GM21717 (cell line): ENCODE measurements around the gene MAGEA2B.
"Not testable (repeated sequence)": the region's sequence is repeated elsewhere in the genome, so short reads cannot be mapped to it uniquely, and the experiment has no call there.

Experiments used
- ATAC-seq: cut with Tn5 transposase; IDR thresholded peaks from one replicate; pipeline ENCODE4 v1.9.1; 2021; ENCODE audit warnings: mild to moderate bottlenecking, moderate library complexity; ENCODE audit not compliant: unreplicated experiment

MAGEA2B gene, protein sequence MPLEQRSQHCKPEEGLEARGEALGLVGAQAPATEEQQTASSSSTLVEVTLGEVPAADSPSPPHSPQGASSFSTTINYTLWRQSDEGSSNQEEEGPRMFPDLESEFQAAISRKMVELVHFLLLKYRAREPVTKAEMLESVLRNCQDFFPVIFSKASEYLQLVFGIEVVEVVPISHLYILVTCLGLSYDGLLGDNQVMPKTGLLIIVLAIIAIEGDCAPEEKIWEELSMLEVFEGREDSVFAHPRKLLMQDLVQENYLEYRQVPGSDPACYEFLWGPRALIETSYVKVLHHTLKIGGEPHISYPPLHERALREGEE

DNA sequence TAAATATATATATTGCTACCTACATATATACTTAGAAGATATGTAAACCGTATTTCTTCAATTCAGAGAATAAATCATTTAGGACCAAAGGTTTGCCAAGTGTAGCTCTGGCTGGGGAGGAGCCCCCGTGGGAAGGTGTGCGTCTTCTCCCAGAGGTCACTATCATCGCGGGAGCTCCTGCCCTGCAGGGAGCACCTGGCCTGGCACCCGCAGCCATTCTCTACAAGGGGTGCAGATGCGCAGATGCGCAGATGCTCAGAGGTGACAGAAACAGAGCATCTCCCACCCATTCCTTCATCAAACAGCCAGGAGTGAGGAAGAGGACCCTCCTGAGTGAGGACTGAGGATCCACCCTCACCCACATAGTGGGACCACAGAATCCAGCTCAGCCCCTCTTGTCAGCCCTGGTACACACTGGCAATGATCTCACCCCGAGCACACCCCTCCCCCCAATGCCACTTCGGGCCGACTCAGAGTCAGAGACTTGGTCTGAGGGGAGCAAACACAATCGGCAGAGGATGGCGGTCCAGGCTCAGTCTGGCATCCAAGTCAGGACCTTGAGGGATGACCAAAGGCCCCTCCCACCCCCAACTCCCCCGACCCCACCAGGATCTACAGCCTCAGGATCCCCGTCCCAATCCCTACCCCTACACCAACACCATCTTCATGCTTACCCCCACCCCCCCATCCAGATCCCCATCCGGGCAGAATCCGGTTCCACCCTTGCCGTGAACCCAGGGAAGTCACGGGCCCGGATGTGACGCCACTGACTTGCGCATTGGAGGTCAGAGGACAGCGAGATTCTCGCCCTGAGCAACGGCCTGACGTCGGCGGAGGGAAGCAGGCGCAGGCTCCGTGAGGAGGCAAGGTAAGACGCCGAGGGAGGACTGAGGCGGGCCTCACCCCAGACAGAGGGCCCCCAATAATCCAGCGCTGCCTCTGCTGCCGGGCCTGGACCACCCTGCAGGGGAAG, at the start of gene MAGEA2B:
Gene MAGEA2B, plus strand, starts transcription at position 814 of the 973 bp plus-strand sequence. CDS start 2,479 bp downstream, outside the sequence.
- ATAC-seq, result not testable (repeated sequence)

DNA sequence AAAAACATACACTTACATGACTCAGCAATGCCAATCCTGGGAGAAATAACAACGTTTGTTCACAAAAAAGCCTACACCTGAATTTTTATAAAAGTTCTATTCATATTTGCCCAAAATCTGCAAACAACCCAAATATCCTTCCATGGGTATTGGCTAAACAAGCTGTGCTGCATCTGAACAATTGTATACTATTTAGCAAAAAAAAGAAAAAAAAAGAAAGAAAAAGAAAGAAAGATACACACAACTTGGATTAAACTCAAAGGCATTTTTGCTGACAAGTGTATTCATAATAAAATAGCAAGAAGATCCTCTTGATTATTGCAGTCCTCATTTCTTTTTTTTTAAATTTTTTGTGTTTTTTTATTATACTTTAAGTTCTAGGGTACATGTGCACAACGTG, 40.3 kb upstream of the MAGEA2B start:
- no peak for ATAC-seq

DNA sequence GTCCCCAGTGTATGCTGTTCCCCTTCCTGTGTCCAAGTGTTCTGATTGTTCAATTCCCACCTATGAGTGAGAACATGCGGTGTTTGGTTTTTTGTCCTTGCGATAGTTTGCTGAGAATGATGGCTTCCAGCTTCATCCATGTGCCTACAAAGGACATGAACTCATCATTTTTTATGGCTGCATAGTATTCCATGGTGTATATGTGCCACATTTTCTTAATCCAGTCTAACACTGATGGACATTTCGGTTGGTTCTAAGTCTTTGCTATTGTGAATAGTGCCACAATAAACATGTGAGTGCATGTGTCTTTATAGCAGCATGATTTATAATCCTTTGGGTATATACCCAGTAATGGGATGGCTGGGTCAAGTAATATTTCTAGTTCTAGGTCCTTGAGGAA, 39.8 kb upstream of the MAGEA2B start:
- ATAC-seq, result not testable (repeated sequence)

DNA sequence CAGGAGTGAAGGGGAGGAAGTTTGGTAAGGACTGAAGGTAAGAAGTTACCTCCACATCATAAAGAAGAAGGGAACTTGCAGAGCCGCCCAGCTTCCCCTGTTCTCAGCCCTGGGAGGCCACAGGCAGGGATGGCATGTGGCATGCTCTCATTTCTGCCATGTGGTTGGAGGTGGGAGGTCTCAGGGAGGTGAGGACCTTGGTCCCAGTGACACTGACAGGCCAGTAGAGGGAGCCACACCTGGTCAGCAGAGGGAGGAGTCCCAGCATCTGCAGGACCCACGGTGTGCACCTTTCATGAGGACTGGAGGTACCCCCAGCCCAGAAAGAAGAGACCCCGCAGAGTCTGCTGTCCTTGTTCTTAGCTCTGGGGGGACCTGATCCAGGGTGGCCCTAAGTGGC, 33.4 kb upstream of the MAGEA2B start:
- peak; percentile 85 for ATAC-seq

DNA sequence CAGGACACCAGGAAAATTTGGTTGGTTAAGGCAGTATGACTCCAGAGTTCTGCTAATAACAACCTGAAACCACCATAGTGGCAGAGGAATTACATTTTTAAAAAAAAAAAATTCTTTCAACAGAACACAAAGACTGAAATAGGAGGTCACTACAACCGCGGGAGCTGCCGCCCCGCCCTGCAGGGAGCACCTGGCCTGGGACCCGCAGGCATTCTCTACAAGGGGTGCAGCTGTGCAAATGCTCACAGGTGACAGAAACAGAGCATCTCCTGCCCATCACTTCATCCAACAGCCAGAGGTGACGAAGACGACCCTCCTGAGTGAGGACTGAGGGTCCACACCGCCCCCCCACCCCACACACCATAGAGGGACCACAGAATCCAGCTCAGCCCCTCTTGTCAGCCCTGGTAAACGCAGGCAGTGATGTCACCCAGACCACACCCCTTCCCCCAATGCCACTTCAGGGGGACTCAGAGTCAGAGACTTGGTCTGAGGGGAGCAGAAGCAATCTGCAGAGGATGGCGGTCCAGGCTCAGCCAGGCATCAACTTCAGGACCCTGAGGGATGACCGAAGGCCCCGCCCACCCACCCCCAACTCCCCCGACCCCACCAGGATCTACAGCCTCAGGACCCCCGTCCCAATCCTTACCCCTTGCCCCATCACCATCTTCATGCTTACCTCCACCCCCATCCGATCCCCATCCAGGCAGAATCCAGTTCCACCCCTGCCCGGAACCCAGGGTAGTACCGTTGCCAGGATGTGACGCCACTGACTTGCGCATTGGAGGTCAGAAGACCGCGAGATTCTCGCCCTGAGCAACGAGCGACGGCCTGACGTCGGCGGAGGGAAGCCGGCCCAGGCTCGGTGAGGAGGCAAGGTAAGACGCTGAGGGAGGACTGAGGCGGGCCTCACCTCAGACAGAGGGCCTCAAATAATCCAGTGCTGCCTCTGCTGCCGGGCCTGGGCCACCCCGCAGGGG, 16.2 kb upstream of the MAGEA2B start, which contains the start of gene MAGEA3:
Gene MAGEA3, plus strand, starts transcription at position 843 of the 980 bp plus-strand sequence. CDS start 2,039 bp downstream, outside the sequence.
- ATAC-seq, result not testable (repeated sequence)

DNA sequence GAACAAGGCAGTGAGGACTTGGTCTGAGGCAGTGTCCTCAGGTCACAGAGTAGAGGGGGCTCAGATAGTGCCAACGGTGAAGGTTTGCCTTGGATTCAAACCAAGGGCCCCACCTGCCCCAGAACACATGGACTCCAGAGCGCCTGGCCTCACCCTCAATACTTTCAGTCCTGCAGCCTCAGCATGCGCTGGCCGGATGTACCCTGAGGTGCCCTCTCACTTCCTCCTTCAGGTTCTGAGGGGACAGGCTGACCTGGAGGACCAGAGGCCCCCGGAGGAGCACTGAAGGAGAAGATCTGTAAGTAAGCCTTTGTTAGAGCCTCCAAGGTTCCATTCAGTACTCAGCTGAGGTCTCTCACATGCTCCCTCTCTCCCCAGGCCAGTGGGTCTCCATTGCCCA, 14.0 kb upstream of the MAGEA2B start:
- ATAC-seq, result not testable (repeated sequence)

DNA sequence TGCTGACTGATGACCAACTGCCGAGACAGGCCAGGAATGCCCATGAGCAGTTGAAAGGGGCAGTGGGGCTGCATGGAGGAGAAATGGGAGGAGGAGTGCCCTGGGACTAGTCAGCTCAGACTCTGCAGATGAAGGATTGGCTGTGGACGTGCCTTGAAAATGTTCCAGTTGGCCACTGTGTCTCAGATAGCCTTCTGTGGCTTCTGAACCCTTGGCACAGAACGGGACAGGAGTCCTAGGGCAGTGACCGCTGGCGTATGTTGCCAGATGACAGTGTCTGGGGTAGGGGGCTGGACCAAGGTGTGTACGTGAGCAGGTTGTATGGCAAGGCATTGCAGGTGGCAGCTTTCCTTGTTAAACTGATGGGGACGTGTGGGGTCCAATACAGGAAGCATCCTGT, 7.9 kb upstream of the MAGEA2B start:
- ATAC-seq, result not testable (repeated sequence)

DNA sequence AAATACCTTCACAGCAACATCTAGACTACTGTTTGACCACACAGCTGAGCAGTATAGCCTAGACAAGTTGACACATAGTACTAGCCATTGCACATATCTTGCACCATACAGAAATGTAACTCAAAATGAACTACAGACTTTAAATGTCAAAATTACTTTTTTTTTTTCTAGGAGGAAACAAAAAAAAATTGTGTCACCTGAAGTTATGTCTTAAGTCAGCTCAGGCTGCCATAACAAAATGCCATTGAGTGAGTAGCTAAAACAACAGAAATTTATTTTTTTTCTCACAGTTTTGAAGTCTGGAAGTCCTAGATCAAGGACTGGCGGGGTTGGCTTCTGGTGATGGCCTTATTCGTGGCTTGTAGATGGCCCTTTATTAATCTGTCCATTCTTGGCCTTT, 5.3 kb upstream of the MAGEA2B start, which contains the start of gene CSAG2:
Gene CSAG2, minus strand, starts transcription at position 101 of the 400 bp plus-strand sequence. CDS start 161 bp downstream, outside the sequence.
- ATAC-seq, result not testable (repeated sequence)

DNA sequence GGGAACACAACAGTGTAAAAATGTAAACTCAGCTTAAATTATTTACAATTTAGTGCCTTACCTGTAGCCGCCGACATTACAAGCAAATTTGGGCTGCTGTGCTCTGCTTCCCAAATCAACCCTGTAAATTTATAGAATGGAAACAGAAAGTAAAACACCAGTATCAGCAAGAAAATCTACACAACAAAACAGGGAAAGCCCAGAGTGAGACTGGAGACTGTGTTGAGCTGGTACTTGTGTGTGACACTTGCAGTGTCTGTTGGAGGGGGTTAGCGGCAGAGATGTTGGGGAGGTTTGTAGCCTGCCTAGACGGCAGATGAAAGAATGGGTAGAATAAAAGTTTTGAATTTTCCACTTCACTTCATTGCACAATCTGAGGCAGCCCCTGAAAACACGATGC, 1.2 kb upstream of the MAGEA2B start:
- ATAC-seq, result peak; percentile 76

DNA sequence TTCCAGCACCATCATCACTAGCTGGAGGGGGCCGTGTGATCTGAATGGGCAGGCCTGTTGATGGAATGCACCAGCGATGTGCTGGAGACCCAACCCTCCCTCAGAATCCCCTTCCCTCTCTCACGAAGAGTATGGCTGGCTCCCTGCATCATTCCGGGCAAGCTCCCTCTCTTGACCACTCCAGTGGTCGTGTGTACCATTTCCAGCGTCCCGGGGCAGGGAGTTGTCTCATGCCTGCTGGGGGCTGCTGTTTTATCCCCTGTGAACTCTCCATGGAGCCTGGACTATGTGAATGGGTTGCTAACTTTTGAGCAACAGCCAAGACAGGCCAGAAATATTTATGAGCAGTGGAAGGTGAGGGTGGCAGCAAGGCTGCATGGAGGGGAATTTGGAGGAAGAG, 11.0 kb downstream of the MAGEA2B start:
- ATAC-seq, result no peak

DNA sequence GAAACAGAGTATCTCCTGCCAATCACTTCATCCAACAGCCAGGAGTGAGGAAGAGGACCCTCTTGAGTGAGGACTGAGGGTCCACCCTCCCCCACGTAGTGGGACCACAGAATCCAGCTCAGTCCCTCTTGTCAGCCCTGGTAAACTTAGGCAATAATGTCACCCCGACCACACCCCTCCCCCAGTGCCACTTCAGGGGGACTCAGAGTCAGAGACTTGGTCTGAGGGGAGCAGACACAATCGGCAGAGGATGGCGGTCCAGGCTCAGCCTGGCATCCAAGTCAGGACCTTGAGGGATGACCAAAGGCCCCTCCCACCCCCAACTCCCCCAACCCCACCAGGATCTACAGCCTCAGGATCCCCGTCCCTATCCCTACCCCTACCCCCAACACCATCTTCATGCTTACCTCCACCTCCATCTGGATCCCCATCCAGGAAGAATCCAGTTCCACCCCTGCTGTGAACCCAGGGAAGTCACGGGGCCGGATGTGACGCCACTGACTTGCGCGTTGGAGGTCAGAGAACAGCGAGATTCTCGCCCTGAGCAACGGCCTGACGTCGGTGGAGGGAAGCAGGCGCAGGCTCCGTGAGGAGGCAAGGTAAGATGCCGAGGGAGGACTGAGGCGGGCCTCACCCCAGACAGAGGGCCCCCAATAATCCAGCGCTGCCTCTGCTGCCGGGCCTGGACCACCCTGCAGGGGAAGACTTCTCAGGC, 19.0 kb downstream of the MAGEA2B start, which contains the start of the genes CSAG1 and MAGEA12:
Gene CSAG1, minus strand, starts transcription at position 461 of the 715 bp plus-strand sequence. CDS start 1,261 bp downstream, outside the sequence.
Gene MAGEA12, plus strand, starts transcription at position 497 of the 715 bp plus-strand sequence. CDS start 2,405 bp downstream, outside the sequence.
- no peak for ATAC-seq

DNA sequence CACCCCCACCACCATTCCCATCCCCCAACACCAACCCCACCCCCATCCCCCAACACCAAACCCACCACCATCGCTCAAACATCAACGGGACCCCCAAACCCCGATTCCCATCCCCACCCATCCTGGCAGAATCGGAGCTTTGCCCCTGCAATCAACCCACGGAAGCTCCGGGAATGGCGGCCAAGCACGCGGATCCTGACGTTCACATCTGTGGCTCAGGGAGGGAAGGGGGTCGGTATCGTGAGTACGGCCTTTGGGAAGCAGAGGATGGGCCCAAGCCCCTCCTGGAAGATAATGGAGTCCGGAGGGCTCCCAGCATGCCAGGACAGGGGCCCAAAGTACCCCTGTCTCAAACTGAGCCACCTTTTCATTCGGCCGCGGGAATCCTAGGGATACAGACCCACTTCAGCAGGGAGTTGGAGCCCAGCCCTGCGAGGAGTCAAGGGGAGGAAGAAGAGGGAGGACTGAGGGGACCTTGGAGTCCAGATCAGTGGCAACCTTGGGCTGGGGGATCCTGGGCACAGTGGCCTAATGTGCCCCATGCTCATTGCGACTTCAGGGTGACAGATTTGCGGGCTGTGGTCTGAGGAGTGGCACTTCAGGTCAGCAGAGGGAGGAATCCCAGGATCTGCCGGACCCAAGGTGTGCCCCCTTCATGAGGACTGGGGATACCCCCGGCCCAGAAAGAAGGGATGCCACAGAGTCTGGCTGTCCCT, 19.9 kb downstream of the MAGEA2B start:
- not testable (repeated sequence) for ATAC-seq

DNA sequence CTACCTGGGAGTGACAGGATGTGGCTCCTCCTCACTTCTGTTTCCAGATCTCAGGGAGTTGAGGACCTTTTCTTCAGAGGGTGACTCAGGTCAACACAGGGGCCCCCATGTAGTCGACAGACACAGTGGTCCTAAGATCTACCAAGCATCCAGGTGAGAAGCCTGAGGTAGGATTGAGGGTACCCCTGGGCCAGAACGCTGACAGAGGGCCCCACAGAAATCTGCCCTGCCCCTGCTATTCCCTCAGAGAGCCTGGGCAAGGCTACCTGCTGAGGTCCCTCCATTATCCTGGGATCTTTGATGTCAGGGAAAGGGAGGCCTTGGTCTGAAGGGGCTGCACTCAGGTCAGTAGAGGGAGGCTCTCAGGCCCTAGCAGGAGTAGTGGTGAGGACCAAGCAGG, 20.7 kb downstream of the MAGEA2B start:
- ATAC-seq, result no peak

DNA sequence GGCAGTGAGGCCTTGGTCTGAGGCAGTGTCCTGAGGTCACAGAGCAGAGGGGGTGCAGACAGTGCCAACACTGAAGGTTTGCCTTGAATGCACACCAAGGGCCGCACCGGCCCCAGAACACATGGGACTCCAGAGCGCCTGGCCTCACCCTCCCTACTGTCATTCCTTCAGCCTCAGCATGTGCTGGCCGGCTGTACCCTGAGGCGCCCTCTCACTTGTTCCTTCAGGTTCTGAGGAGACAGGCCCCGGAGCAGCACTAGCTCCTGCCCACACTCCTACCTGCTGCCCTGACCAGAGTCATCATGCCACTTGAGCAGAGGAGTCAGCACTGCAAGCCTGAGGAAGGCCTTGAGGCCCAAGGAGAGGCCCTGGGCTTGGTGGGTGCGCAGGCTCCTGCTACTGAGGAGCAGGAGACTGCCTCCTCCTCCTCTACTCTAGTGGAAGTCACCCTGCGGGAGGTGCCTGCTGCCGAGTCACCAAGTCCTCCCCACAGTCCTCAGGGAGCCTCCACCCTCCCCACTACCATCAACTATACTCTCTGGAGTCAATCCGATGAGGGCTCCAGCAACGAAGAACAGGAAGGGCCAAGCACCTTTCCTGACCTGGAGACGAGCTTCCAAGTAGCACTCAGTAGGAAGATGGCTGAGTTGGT, 21.6 kb downstream of the MAGEA2B start:
- no peak for ATAC-seq

DNA sequence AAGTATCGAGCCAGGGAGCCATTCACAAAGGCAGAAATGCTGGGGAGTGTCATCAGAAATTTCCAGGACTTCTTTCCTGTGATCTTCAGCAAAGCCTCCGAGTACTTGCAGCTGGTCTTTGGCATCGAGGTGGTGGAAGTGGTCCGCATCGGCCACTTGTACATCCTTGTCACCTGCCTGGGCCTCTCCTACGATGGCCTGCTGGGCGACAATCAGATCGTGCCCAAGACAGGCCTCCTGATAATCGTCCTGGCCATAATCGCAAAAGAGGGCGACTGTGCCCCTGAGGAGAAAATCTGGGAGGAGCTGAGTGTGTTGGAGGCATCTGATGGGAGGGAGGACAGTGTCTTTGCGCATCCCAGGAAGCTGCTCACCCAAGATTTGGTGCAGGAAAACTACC, 22.1 kb downstream of the MAGEA2B start:
- ATAC-seq, result not testable (repeated sequence)

DNA sequence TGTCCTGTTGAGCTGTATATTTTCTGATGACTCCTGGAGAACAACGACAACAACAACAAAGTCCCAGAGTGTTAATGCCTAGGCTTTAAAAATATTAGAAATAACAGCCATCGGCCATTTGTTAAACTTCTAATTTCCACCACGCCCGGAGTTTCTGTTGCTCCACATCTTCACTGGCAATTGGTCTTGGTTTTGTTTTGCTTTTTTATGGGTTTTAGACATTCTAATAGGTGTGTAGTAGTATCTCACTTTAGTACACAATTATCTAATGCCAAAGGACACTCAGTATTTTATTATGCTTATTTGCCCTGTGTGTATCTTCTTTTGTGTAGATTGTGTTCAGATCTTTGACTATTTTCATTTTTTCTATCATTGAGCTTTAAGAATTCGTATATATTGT, 24.1 kb downstream of the MAGEA2B start:
- ATAC-seq, result no peak

DNA sequence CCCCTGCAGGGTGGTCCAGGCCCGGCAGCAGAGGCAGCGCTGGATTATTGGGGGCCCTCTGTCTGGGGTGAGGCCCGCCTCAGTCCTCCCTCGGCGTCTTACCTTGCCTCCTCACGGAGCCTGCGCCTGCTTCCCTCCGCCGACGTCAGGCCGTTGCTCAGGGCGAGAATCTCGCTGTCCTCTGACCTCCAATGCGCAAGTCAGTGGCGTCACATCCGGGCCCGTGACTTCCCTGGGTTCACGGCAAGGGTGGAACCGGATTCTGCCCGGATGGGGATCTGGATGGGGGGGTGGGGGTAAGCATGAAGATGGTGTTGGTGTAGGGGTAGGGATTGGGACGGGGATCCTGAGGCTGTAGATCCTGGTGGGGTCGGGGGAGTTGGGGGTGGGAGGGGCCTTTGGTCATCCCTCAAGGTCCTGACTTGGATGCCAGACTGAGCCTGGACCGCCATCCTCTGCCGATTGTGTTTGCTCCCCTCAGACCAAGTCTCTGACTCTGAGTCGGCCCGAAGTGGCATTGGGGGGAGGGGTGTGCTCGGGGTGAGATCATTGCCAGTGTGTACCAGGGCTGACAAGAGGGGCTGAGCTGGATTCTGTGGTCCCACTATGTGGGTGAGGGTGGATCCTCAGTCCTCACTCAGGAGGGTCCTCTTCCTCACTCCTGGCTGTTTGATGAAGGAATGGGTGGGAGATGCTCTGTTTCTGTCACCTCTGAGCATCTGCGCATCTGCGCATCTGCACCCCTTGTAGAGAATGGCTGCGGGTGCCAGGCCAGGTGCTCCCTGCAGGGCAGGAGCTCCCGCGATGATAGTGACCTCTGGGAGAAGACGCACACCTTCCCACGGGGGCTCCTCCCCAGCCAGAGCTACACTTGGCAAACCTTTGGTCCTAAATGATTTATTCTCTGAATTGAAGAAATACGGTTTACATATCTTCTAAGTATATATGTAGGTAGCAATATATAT, 39.5 kb downstream of the MAGEA2B start, which contains the start of gene MAGEA2:
Gene MAGEA2, minus strand, starts transcription at position 157 of the 965 bp plus-strand sequence. CDS start 2,479 bp downstream, outside the sequence.
- not testable (repeated sequence) for ATAC-seq
